ENCODE data around the gene COPS9. TPM values are rescaled to one million over a fixed set of nuclear protein-coding genes. Genes with fewer than 3 reads are reported as not detected.
A peak's percentile ranks its signal among the peaks of the same experiment; 100 is the strongest.

Gene COPS9
- total RNA-seq (100 to 1,000 TPM in 1 of 5 experiments, 10 to 100 TPM in 4; 53.7 to 106 (median 71.8) TPM), polyA plus RNA-seq (100 to 1,000 TPM; 264 to 297 TPM), total RNA-seq (9.0 reads per million, percentile 34 among the genes with 10 or more reads in this experiment)

- POLR2A ChIA-PET = interaction anchor here (1.0 kb wide), 1 partner anchor 110 kb away, joined by 5 read pairs; no protein-coding TSS in a partner anchor
- peak within 1 kb of the TSS; percentile 78 to 95 (median 90) for H3K27ac Mint-ChIP-seq
- peaks cover 0 to 3% (median 0%) of the 10 kb centered on the region in 11 donors for H3K9me3 Mint-ChIP-seq
- Histone ChIP-seq H3K27ac (ENCODE audit: low read depth, low read length) (peak within 1 kb of the TSS; percentile 75), H3K4me3 (ENCODE audit: low read length) (peak within 1 kb of the TSS; percentile 95), H3K27me3 (ENCODE audit: control insufficient read depth in 2 of 2, insufficient read depth in 2 of 2, low read length in 2 of 2) (no peaks in the 10 kb centered on the region), H3K4me1 (ENCODE audit: control insufficient read depth in 2 of 2, insufficient read depth in 2 of 2, low read length in 2 of 2) (peaks cover 17 to 18% of the 10 kb centered on the region in 2 donors), H3K9me3 (ENCODE audit: control insufficient read depth in 2 of 3, low read length in 3 of 3) (no peaks in the 10 kb centered on the region), H3K36me3 (ENCODE audit: control insufficient read depth in 2 of 3, insufficient read depth in 3 of 3, low read length in 3 of 3) (peaks cover 0 to 39% (median 0%) of the 10 kb centered on the region in 3 experiments)
- DNase-seq = peak; percentile 74 to 89 (median 82)
- H3K36me3 Mint-ChIP-seq = peaks cover 0 to 18% (median 5%) of the 10 kb centered on the region in 5 donors
- peaks cover 0 to 4% (median 0%) of the 10 kb centered on the region in 5 donors for H3K27me3 Mint-ChIP-seq
- intact Hi-C loops (cut with micrococcal nuclease) = loop anchor here (1.0 to 5.0 kb wide), 6 partner anchors 111 to 869 kb away; partner anchors contain the start of genes HDAC4 (in 2 of the 2), NDUFA10 (in 2 of the 2) and GPC1 (in 1 of the 2)
- CTCF ChIA-PET = no interaction called here
- H3K4me1 Mint-ChIP-seq = peaks cover 21 to 32% (median 28%) of the 10 kb centered on the region in 7 donors
- peak; percentile 98 for ATAC-seq
- peak within 1 kb of the TSS; percentile 79 to 97 (median 93) for H3K4me3 Mint-ChIP-seq
These were observed at the start of gene COPS9 for GRCh38 chr2:240136013-240136670. Gene COPS9, minus strand, starts transcription at chr2:240136305. Its CDS starts 21 bp downstream, at chr2:240136284.

- no peaks in the 10 kb centered on the region for H3K36me3 ChIP-seq (ENCODE audit: control insufficient read depth in 2 of 3, insufficient read depth in 3 of 3, low read length in 3 of 3)
These were observed 48.6 kb upstream of the COPS9 start for GRCh38 chr2:240184656-240185055.

GRCh38 chr2:240183875-240184590, 47.9 kb upstream of the COPS9 start:
- no peak overlapping the region for H3K27ac ChIP-seq (ENCODE audit: low read depth, low read length)
- POLR2A ChIA-PET = no interaction called here
- peaks cover 3 to 38% (median 21%) of the 10 kb centered on the region in 5 donors for H3K27me3 Mint-ChIP-seq

More at GRCh38 chr2:240184656-240185055, 48.6 kb upstream of the COPS9 start:
- Histone ChIP-seq H3K9me3 (ENCODE audit: control insufficient read depth in 2 of 3, low read length in 3 of 3) (peaks cover 0 to 8% (median 0%) of the 10 kb centered on the region in 3 experiments), H3K27me3 (ENCODE audit: control insufficient read depth in 2 of 2, insufficient read depth in 2 of 2, low read length in 2 of 2) (no peaks in the 10 kb centered on the region), H3K4me1 (ENCODE audit: control insufficient read depth in 2 of 2, insufficient read depth in 2 of 2, low read length in 2 of 2) (no peaks in the 10 kb centered on the region), H3K4me3 (ENCODE audit: low read length) (no peak overlapping the region), H3K27ac (ENCODE audit: low read depth, low read length) (no peak overlapping the region)
- H3K27me3 Mint-ChIP-seq = peaks cover 3 to 38% (median 21%) of the 10 kb centered on the region in 5 donors
- peaks cover 3 to 35% (median 10%) of the 10 kb centered on the region in 11 donors for H3K9me3 Mint-ChIP-seq
- no peak overlapping the region for H3K4me3 Mint-ChIP-seq
- no peaks in the 10 kb centered on the region for H3K36me3 Mint-ChIP-seq
- CTCF ChIA-PET = no interaction called here
- intact Hi-C loops (cut with micrococcal nuclease) = no loop called here
- no peak overlapping the region for H3K27ac Mint-ChIP-seq
- DNase-seq (no peak), ATAC-seq (no peak)
- no peaks in the 10 kb centered on the region for H3K4me1 Mint-ChIP-seq
- POLR2A ChIA-PET = no interaction called here

GRCh38 chr2:240183006-240183874, 47.1 kb upstream of the COPS9 start:
- no peaks in the 10 kb centered on the region for H3K4me1 ChIP-seq (ENCODE audit: control insufficient read depth in 2 of 2, insufficient read depth in 2 of 2, low read length in 2 of 2)
- H3K27ac ChIP-seq (ENCODE audit: low read depth, low read length) = no peak overlapping the region
- no peak overlapping the region for H3K4me3 ChIP-seq (ENCODE audit: low read length)
- CTCF ChIA-PET = no interaction called here
- H3K27ac Mint-ChIP-seq = no peak overlapping the region
- DNase-seq (no peak), ATAC-seq (no peak)
- H3K27me3 ChIP-seq (ENCODE audit: control insufficient read depth in 2 of 2, insufficient read depth in 2 of 2, low read length in 2 of 2) = no peaks in the 10 kb centered on the region
- no peaks in the 10 kb centered on the region for H3K4me1 Mint-ChIP-seq
- H3K36me3 ChIP-seq (ENCODE audit: control insufficient read depth in 2 of 3, insufficient read depth in 3 of 3, low read length in 3 of 3) = no peaks in the 10 kb centered on the region
- H3K9me3 ChIP-seq (ENCODE audit: control insufficient read depth in 2 of 3, low read length in 3 of 3) = peaks cover 0 to 8% (median 0%) of the 10 kb centered on the region in 3 experiments
- H3K27me3 Mint-ChIP-seq = peaks cover 3 to 39% (median 23%) of the 10 kb centered on the region in 5 donors
- no peaks in the 10 kb centered on the region for H3K36me3 Mint-ChIP-seq
- peaks cover 2 to 25% (median 8%) of the 10 kb centered on the region in 11 donors for H3K9me3 Mint-ChIP-seq
- H3K4me3 Mint-ChIP-seq = no peak overlapping the region
- POLR2A ChIA-PET = no interaction called here
- intact Hi-C loops (cut with micrococcal nuclease) = no loop called here

More at GRCh38 chr2:240183875-240184590, 47.9 kb upstream of the COPS9 start:
- H3K4me3 Mint-ChIP-seq = no peak overlapping the region
- ATAC-seq (no peak), DNase-seq (no peak)
- H3K9me3 Mint-ChIP-seq = peaks cover 3 to 33% (median 10%) of the 10 kb centered on the region in 11 donors
- H3K36me3 Mint-ChIP-seq = no peaks in the 10 kb centered on the region
- H3K27ac Mint-ChIP-seq = no peak overlapping the region
- no peaks in the 10 kb centered on the region for H3K4me1 Mint-ChIP-seq
- H3K27me3 ChIP-seq (ENCODE audit: control insufficient read depth in 2 of 2, insufficient read depth in 2 of 2, low read length in 2 of 2) = no peaks in the 10 kb centered on the region
- H3K4me1 ChIP-seq (ENCODE audit: control insufficient read depth in 2 of 2, insufficient read depth in 2 of 2, low read length in 2 of 2) = no peaks in the 10 kb centered on the region
- H3K4me3 ChIP-seq (ENCODE audit: low read length) = no peak overlapping the region
- peaks cover 0 to 8% (median 0%) of the 10 kb centered on the region in 3 experiments for H3K9me3 ChIP-seq (ENCODE audit: control insufficient read depth in 2 of 3, low read length in 3 of 3)
- no peaks in the 10 kb centered on the region for H3K36me3 ChIP-seq (ENCODE audit: control insufficient read depth in 2 of 3, insufficient read depth in 3 of 3, low read length in 3 of 3)
- intact Hi-C loops (cut with micrococcal nuclease) = no loop called here
- CTCF ChIA-PET = no interaction called here

GRCh38 chr2:240182476-240182875, 46.4 kb upstream of the COPS9 start:
- H3K27ac Mint-ChIP-seq = no peak overlapping the region
- ChIA-PET CTCF (no interaction called here), POLR2A (no interaction called here)
- H3K27me3 Mint-ChIP-seq = peaks cover 3 to 44% (median 26%) of the 10 kb centered on the region in 5 donors
- H3K4me3 Mint-ChIP-seq = no peak overlapping the region
- Histone ChIP-seq H3K4me3 (ENCODE audit: low read length) (no peak overlapping the region), H3K36me3 (ENCODE audit: control insufficient read depth in 2 of 3, insufficient read depth in 3 of 3, low read length in 3 of 3) (no peaks in the 10 kb centered on the region), H3K4me1 (ENCODE audit: control insufficient read depth in 2 of 2, insufficient read depth in 2 of 2, low read length in 2 of 2) (no peaks in the 10 kb centered on the region), H3K9me3 (ENCODE audit: control insufficient read depth in 2 of 3, low read length in 3 of 3) (peaks cover 0 to 5% (median 0%) of the 10 kb centered on the region in 3 experiments), H3K27me3 (ENCODE audit: control insufficient read depth in 2 of 2, insufficient read depth in 2 of 2, low read length in 2 of 2) (no peaks in the 10 kb centered on the region), H3K27ac (ENCODE audit: low read depth, low read length) (no peak overlapping the region)
- intact Hi-C loops (cut with micrococcal nuclease) = no loop called here
- no peak for ATAC-seq
- peaks cover 0 to 17% (median 2%) of the 10 kb centered on the region in 11 donors for H3K9me3 Mint-ChIP-seq
- H3K4me1 Mint-ChIP-seq = no peaks in the 10 kb centered on the region
- DNase-seq = no peak
- H3K36me3 Mint-ChIP-seq = no peaks in the 10 kb centered on the region

GRCh38 chr2:240182001-240182400, 45.9 kb upstream of the COPS9 start:
- no peaks in the 10 kb centered on the region for H3K4me1 Mint-ChIP-seq
- no peaks in the 10 kb centered on the region for H3K36me3 Mint-ChIP-seq
- H3K27me3 Mint-ChIP-seq = peaks cover 3 to 44% (median 26%) of the 10 kb centered on the region in 5 donors
- Histone ChIP-seq H3K9me3 (ENCODE audit: control insufficient read depth in 2 of 3, low read length in 3 of 3) (no peaks in the 10 kb centered on the region), H3K27me3 (ENCODE audit: control insufficient read depth in 2 of 2, insufficient read depth in 2 of 2, low read length in 2 of 2) (no peaks in the 10 kb centered on the region), H3K4me1 (ENCODE audit: control insufficient read depth in 2 of 2, insufficient read depth in 2 of 2, low read length in 2 of 2) (no peaks in the 10 kb centered on the region), H3K36me3 (ENCODE audit: control insufficient read depth in 2 of 3, insufficient read depth in 3 of 3, low read length in 3 of 3) (no peaks in the 10 kb centered on the region), H3K4me3 (ENCODE audit: low read length) (no peak overlapping the region), H3K27ac (ENCODE audit: low read depth, low read length) (no peak overlapping the region)
- CTCF ChIA-PET = no interaction called here
- H3K27ac Mint-ChIP-seq = no peak overlapping the region
- intact Hi-C loops (cut with micrococcal nuclease) = no loop called here
- POLR2A ChIA-PET = no interaction called here
- DNase-seq (no peak), ATAC-seq (no peak)
- H3K9me3 Mint-ChIP-seq = peaks cover 0 to 13% (median 2%) of the 10 kb centered on the region in 11 donors
- no peak overlapping the region for H3K4me3 Mint-ChIP-seq

All from naive thymus-derived CD4-positive, alpha-beta T cell (primary cell).